GM13976 (cell line): ENCODE results near the gene IFT80.

Source experiments
- DNase-seq: peaks from one replicate; pipeline ENCODE4 v3.0.0; 2012; ENCODE audit warnings: low spot score
- CTCF ChIP-seq: IDR thresholded peaks from 2 replicates; pipeline ENCODE4 v1.5.1; 2012; ENCODE audit warnings: borderline replicate concordance, mild to moderate bottlenecking; ENCODE audit not compliant: insufficient read depth; ENCODE audit errors: extremely low read depth, missing control alignments, control extremely low read depth
- in situ Hi-C: fragments of 300-500 bp; cut with MboI; formaldehyde crosslinking; loops from one replicate; pipeline ENCODE4 v1.12.0; 2022; ENCODE audit warnings: low sequenced_read_pairs, mixed read lengths, inconsistent platforms; ENCODE audit not compliant: unreplicated experiment

The IFT80 gene

GRCh38 chr3:160378331-160379109, 20.5 kb downstream of the IFT80 start:
- TF ChIP-seq CTCF, result no peak
- no peak for DNase-seq
- in situ Hi-C loops, result no loop called here

DNA sequence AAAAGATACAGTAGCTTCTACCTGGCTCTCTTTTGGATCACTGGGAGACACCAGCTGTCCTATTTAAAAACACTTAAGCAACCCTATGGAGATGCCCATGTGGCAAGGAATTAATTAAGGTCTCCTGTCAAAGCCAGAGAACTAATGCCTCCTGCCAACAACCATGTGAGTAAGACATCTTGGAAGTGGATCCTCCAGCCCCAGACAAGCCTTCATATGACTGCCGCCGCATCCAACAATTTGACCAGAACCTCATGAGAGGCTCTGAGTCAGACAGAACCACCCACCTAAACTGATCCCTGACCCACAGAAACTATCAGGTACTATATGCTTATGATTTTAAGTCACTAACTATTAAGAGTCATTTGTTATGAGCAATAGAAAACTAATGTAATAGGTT, 22.3 kb downstream of the IFT80 start:
- in situ Hi-C loops, result no loop called here
- DNase-seq, result no peak

DNA sequence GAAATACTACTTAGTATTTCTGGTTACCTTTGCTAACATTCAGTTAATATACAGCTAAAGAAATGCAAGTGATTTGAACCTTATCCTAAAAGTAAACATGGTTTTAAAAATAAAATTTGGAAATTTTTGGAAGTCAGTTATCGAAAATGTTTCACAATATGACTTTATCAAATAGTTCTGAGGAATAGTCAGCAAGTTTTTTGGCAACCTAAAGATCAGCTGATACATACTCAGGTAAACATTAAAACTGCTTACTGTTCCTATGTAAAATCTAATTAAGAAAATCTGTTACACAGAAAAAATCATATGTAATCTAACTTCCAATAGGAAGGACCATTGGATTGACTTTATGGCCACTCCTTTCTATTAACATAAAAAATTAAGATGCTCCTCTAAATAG, 24.1 kb downstream of the IFT80 start:
- in situ Hi-C loops, result no loop called here
- no peak for DNase-seq
- TF ChIP-seq CTCF, result no peak

More for the DNA sequence above, 22.3 kb downstream of the IFT80 start:
- TF ChIP-seq CTCF, result no peak

GRCh38 chr3:160374472-160374871, 24.6 kb downstream of the IFT80 start:
- no peak for TF ChIP-seq CTCF
- no peak for DNase-seq
- in situ Hi-C loops, result no loop called here

- DNase-seq, result no peak
- TF ChIP-seq CTCF, result no peak
- in situ Hi-C loops, result no loop called here
Measured at GRCh38 chr3:160373655-160374054, 25.4 kb downstream of the IFT80 start.

DNA sequence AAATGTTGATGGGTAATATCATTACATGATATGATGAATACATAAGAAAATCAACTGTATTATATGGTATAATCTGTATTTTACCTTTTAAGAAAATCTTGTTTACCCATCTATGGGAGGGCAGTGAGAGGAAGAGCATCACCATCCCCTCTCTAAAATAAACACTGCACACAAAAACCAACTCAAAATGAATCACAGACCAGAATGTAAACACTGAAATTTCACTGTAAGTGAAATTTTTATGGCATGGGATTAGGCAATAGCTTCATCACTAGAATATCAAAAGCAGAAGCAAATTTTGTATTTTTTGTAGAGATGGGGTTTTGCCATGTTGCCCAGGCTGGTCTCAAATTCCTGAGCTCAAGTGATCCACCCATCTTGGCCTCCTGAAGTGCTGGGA, 26.2 kb downstream of the IFT80 start:
- in situ Hi-C loops, result no loop called here
- TF ChIP-seq CTCF, result no peak
- no peak for DNase-seq
